ENCODE results near the gene ZNF487. TPM values are rescaled to one million over a fixed set of nuclear protein-coding genes. Genes with fewer than 3 reads are reported as not detected.

Gene ZNF487
- total and polyA plus RNA-seq, 2 experiments from 2014 or later: 2.9 to 4.6 TPM

GRCh38 chr10:43404704-43405084, 32.2 kb upstream of the ZNF487 start:
- Histone ChIP-seq H3K79me2 (replicated peaks; ENCODE audit: insufficient read depth) (peaks cover 90% of the 10 kb centered on the region), H3K36me3 (ENCODE audit: insufficient read depth) (0 out of 2 replicates have a peak, but pooled peaks cover 8% of the 10 kb centered on the region), H3K27me3 (ENCODE audit: insufficient read depth) (no peaks in the 10 kb centered on the region), H3F3A (replicated peaks; ENCODE audit: low read depth) (peaks cover 11% of the 10 kb centered on the region), H4K20me1 (replicated peaks; ENCODE audit: insufficient read depth) (peaks cover 58% of the 10 kb centered on the region), H2AFZ (no peak overlapping the region), H3K4me1 (ENCODE audit: insufficient read depth) (peaks cover 55% of the 10 kb centered on the region), H3K9me2 (ENCODE audit: insufficient read depth) (no peaks in the 10 kb centered on the region), H3K4me3 (peak overlapping the region; percentile 86), H3K27ac (ENCODE audit: low read depth) (peak overlapping the region; percentile 82), H3K4me2 (peak overlapping the region; percentile 83)
- peaks cover 37% of the 10 kb centered on the region for H3K36me3 Mint-ChIP-seq (ENCODE audit: low read depth)
- TF ChIP-seq ZNF331 (CRISPR knock-in tag; IDR thresholded peaks at IDR 0.05; ENCODE audit: low read depth): no peak
- TF ChIP-seq CTCF (conservative IDR thresholded peaks at IDR 0.05; ENCODE audit: low read depth in 2 of 2): no peak
- no peak for TF ChIP-seq POLR2AphosphoS5 (IDR thresholded peaks at IDR 0.05; ENCODE audit: low read depth)
- no peak for TF ChIP-seq ZNF462 (CRISPR knock-in tag; IDR thresholded peaks at IDR 0.05)
- no peak for TF ChIP-seq ZNF114 (CRISPR knock-in tag; IDR thresholded peaks at IDR 0.05)
- TF ChIP-seq, protein P1, sequence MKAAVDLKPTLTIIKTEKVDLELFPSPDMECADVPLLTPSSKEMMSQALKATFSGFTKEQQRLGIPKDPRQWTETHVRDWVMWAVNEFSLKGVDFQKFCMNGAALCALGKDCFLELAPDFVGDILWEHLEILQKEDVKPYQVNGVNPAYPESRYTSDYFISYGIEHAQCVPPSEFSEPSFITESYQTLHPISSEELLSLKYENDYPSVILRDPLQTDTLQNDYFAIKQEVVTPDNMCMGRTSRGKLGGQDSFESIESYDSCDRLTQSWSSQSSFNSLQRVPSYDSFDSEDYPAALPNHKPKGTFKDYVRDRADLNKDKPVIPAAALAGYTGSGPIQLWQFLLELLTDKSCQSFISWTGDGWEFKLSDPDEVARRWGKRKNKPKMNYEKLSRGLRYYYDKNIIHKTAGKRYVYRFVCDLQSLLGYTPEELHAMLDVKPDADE (IDR thresholded peaks at IDR 0.05): no peak
- TF ChIP-seq CREB1 (CRISPR knock-in tag; IDR thresholded peaks at IDR 0.05; ENCODE audit: low read depth): no peak
- TF ChIP-seq STAT1 (IDR thresholded peaks at IDR 0.05; ENCODE audit: unreplicated experiment): no peak
- no peak for TF ChIP-seq REST (IDR thresholded peaks at IDR 0.05; ENCODE audit: unreplicated experiment)
- no peak for TF ChIP-seq EZH2phosphoT487 (IDR thresholded peaks at IDR 0.05; ENCODE audit: unreplicated experiment)
- TF ChIP-seq JUNB (IDR thresholded peaks at IDR 0.05; ENCODE audit: unreplicated experiment): no peak
- no peak for TF ChIP-seq NANOG (IDR thresholded peaks at IDR 0.05; ENCODE audit: borderline replicate concordance)
- no peak for TF ChIP-seq EZH2 (IDR thresholded peaks at IDR 0.05; ENCODE audit: low read depth, unreplicated experiment)
- H3K4me3 Mint-ChIP-seq: peak overlapping the region; percentile 61
- H3K27ac Mint-ChIP-seq: peak overlapping the region; percentile 86
- no peak for DNase-seq (ENCODE audit: low spot score)
- peaks cover 27% of the 10 kb centered on the region for H3K27me3 Mint-ChIP-seq (ENCODE audit: insufficient read depth, low read depth, poor library complexity)
- H3K9me3 Mint-ChIP-seq: peaks cover 5% of the 10 kb centered on the region; the same call in 1 of the 3 replicates
- no peak for ATAC-seq
- peaks cover 51% of the 10 kb centered on the region for H3K4me1 Mint-ChIP-seq

All from GM23338 (cell line).